HepG2 (cell line): ENCODE results near the gene TPI1. TPM values are rescaled to one million over a fixed set of nuclear protein-coding genes. Genes with fewer than 3 reads are reported as not detected.
A peak's percentile ranks its signal among the peaks of the same experiment; 100 is the strongest.

Source experiments
- ESRRA ChIP-seq: sonication (generic); formaldehyde crosslinking; IDR thresholded peaks from 2 replicates; pipeline ENCODE4 v1.5.1; 2020; ENCODE audit warnings: mild to moderate bottlenecking, low read depth, missing genetic modification reagents
- IKZF4 ChIP-seq: sonication (generic); formaldehyde crosslinking; IDR thresholded peaks from 2 replicates; pipeline ENCODE4 v1.5.1; 2020; ENCODE audit warnings: borderline replicate concordance, mild to moderate bottlenecking, low read depth, missing genetic modification reagents; ENCODE audit errors: not compliant biosample characterization
- MED1 ChIP-seq: sonication (generic); formaldehyde crosslinking; IDR thresholded peaks from 2 replicates; pipeline ENCODE4 v1.4.0; 2020; ENCODE audit warnings: missing genetic modification reagents
- MTA3 ChIP-seq: sonication (generic); formaldehyde crosslinking; IDR thresholded peaks from 2 replicates; pipeline ENCODE4 v1.4.0; 2020; ENCODE audit warnings: missing genetic modification reagents
- PRMT3 ChIP-seq: sonication (generic); formaldehyde crosslinking; IDR thresholded peaks from 2 replicates; pipeline ENCODE4 v1.8.1; 2022; ENCODE audit warnings: low read depth, mild to moderate bottlenecking, moderate library complexity, missing genetic modification reagents, borderline replicate concordance
- SMYD3 ChIP-seq: sonication (generic); formaldehyde crosslinking; IDR thresholded peaks from 2 replicates; pipeline ENCODE4 v1.8.1; 2023; ENCODE audit warnings: mild to moderate bottlenecking, missing genetic modification reagents
- SRSF9 ChIP-seq: fragments of 200-400 bp; formaldehyde crosslinking; IDR thresholded peaks from 2 replicates; pipeline ENCODE4 v1.6.1; 2018; ENCODE audit warnings: borderline replicate concordance, mild to moderate bottlenecking, low read depth, low read length; ENCODE audit not compliant: insufficient read depth, poor library complexity, severe bottlenecking
- TCF12 ChIP-seq, 2 experiments: fragments of 450-650 bp in 1 of 2; sonication (generic) in 1 of 2; formaldehyde crosslinking in 1 of 2; IDR thresholded peaks; 2 replicates each; pipeline versions ENCODE4 v1.6.1 to v1.8.0; 2017 to 2022; ENCODE audit warnings: antibody characterized with exemption in 1 of 2, mild to moderate bottlenecking in 1 of 2, missing genetic modification reagents in 1 of 2, moderate library complexity in 1 of 2
- THYN1 ChIP-seq: sonication (generic); formaldehyde crosslinking; IDR thresholded peaks from 2 replicates; pipeline ENCODE4 v1.8.1; 2023; ENCODE audit warnings: low read depth, mild to moderate bottlenecking, moderate library complexity, missing genetic modification reagents, borderline replicate concordance
- ZNF138 ChIP-seq: sonication (generic); formaldehyde crosslinking; IDR thresholded peaks from 2 replicates; pipeline ENCODE4 v1.5.0; 2020; ENCODE audit warnings: mild to moderate bottlenecking, low read depth, missing genetic modification reagents
- ZNF143 ChIP-seq: sonication (generic); formaldehyde crosslinking; IDR thresholded peaks from 2 replicates; pipeline ENCODE4 v1.4.0; 2020; ENCODE audit warnings: missing genetic modification reagents
- ZNF160 ChIP-seq: sonication (generic); formaldehyde crosslinking; IDR thresholded peaks from 2 replicates; pipeline ENCODE4 v1.8.0; 2022; ENCODE audit warnings: mild to moderate bottlenecking, inconsistent platforms, missing genetic modification reagents
- ZNF234 ChIP-seq: sonication (generic); formaldehyde crosslinking; conservative IDR thresholded peaks from 2 replicates; pipeline ENCODE4 v1.5.1; 2020; ENCODE audit warnings: mild to moderate bottlenecking, missing genetic modification reagents
- ZNF382 ChIP-seq: sonication (generic); formaldehyde crosslinking; IDR thresholded peaks from 2 replicates; pipeline ENCODE4 v1.5.0; 2020; ENCODE audit warnings: missing genetic modification reagents, mild to moderate bottlenecking, borderline replicate concordance
- ZNF550 ChIP-seq: sonication (generic); formaldehyde crosslinking; IDR thresholded peaks from 2 replicates; pipeline ENCODE4 v1.4.0; 2020; ENCODE audit warnings: mild to moderate bottlenecking, missing genetic modification reagents, borderline replicate concordance
- ZNF713 ChIP-seq: sonication (generic); formaldehyde crosslinking; IDR thresholded peaks from 2 replicates; pipeline ENCODE4 v1.4.0; 2020; ENCODE audit warnings: mild to moderate bottlenecking, missing genetic modification reagents
- ZNF746 ChIP-seq: sonication (generic); formaldehyde crosslinking; IDR thresholded peaks from 2 replicates; pipeline ENCODE4 v1.8.0; 2022; ENCODE audit warnings: mild to moderate bottlenecking, missing genetic modification reagents
- polyA plus RNA-seq, 8 experiments: library from polyadenylated mRNA; depleted of rRNA in 3 of 8; stranded (reverse) in 7 of 8; unstranded in 1 of 8; fragments of >200 nt; fragmentation: Illumina TruSeq in 4 of 8; extraction: Trizol in 4 of 8; gene quantifications; 2 replicates each; pipeline versions ENCODE4 v1.2.1 to v1.2.3, GENCODE V29; 2011 to 2016; ENCODE audit warnings: low read depth in 4 of 8, missing spikeins in 1 of 8, mixed read lengths in 1 of 8; ENCODE audit not compliant: insufficient read depth in 1 of 8
- total RNA-seq, 5 experiments: library from RNA; depleted of rRNA; stranded (reverse); fragments of >200 nt; fragmentation: Illumina TruSeq; extraction: Trizol; gene quantifications; 2 replicates each; pipeline ENCODE4 v1.2.3, GENCODE V29; 2016; ENCODE audit warnings: low read depth in 1 of 5
- TF ChIP-seq, protein P1 (sequence below): sonication (generic); formaldehyde crosslinking; IDR thresholded peaks from 2 replicates; pipeline ENCODE4 v1.5.0; 2020; ENCODE audit warnings: missing genetic modification reagents
- TF ChIP-seq, protein P2 (sequence below): sonication (generic); formaldehyde crosslinking; conservative IDR thresholded peaks from 2 replicates; pipeline ENCODE4 v1.8.0; 2022; ENCODE audit warnings: mild to moderate bottlenecking, moderate library complexity, missing genetic modification reagents
- TF ChIP-seq, protein P3 (sequence below): sonication (generic); formaldehyde crosslinking; IDR thresholded peaks from 2 replicates; pipeline ENCODE4 v1.4.0; 2020; ENCODE audit warnings: mild to moderate bottlenecking, low read depth, missing genetic modification reagents
- TF ChIP-seq, protein P4 (sequence below): sonication (generic); IDR thresholded peaks from 2 replicates; pipeline ENCODE4 v1.6.1; 2016; ENCODE audit warnings: low read depth, borderline replicate concordance

Gene TPI1
- total and polyA plus RNA-seq, 2 of the 13 experiments (the other 11 are each of a cell fraction or from before 2014, with no cell fraction given) = 945 to 2,535 TPM

DNA sequence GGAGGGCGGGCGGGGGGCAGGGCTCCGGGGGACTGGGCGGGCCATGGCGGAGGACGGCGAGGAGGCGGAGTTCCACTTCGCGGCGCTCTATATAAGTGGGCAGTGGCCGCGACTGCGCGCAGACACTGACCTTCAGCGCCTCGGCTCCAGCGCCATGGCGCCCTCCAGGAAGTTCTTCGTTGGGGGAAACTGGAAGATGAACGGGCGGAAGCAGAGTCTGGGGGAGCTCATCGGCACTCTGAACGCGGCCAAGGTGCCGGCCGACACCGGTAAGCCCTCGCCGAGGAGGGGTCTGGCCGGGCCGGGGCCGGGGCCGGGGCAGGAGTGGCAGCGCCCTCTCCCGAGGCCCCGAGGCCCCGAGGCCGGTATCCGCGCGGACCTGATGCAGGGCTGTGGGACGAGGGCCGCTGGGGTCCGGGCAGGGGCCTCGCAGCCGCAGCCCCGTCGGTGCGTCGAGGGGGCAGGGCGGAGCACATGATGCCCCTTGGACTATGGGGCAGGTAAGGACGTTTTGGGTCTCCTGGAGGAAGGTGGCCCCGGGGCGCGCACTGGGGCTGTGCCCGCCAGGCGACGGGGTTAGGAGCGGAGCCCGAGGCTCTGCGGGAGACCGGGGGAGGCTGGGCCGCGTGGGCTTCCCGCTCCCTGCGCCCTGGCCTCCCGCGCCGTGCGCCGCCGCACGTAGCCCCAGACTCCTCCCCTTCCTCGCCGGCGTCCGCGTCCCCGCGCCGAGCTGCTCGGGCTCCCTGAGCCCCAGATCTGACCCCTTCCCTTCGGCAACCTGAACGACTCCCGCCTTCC lies at the start of gene TPI1 (continued):
- TF ChIP-seq, protein P1, sequence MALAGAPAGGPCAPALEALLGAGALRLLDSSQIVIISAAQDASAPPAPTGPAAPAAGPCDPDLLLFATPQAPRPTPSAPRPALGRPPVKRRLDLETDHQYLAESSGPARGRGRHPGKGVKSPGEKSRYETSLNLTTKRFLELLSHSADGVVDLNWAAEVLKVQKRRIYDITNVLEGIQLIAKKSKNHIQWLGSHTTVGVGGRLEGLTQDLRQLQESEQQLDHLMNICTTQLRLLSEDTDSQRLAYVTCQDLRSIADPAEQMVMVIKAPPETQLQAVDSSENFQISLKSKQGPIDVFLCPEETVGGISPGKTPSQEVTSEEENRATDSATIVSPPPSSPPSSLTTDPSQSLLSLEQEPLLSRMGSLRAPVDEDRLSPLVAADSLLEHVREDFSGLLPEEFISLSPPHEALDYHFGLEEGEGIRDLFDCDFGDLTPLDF (CRISPR knock-in tag) = no peak
- TF ChIP-seq, protein P2, sequence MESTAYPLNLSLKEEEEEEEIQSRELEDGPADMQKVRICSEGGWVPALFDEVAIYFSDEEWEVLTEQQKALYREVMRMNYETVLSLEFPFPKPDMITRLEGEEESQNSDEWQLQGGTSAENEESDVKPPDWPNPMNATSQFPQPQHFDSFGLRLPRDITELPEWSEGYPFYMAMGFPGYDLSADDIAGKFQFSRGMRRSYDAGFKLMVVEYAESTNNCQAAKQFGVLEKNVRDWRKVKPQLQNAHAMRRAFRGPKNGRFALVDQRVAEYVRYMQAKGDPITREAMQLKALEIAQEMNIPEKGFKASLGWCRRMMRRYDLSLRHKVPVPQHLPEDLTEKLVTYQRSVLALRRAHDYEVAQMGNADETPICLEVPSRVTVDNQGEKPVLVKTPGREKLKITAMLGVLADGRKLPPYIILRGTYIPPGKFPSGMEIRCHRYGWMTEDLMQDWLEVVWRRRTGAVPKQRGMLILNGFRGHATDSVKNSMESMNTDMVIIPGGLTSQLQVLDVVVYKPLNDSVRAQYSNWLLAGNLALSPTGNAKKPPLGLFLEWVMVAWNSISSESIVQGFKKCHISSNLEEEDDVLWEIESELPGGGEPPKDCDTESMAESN (CRISPR knock-in tag) = peak; percentile 78
- TF ChIP-seq ZNF160 (CRISPR knock-in tag) = no peak
- no peak for TF ChIP-seq SRSF9
- no peak; the same call in 1 of the 2 replicates for TF ChIP-seq SMYD3 (CRISPR knock-in tag)
- no peak for TF ChIP-seq ESRRA (CRISPR knock-in tag)
- no peak; the same call in 1 of the 2 replicates for TF ChIP-seq MED1 (CRISPR knock-in tag)
- no peak for TF ChIP-seq MTA3 (CRISPR knock-in tag)
- TF ChIP-seq PRMT3 (CRISPR knock-in tag) = no peak
- TF ChIP-seq, protein P3, sequence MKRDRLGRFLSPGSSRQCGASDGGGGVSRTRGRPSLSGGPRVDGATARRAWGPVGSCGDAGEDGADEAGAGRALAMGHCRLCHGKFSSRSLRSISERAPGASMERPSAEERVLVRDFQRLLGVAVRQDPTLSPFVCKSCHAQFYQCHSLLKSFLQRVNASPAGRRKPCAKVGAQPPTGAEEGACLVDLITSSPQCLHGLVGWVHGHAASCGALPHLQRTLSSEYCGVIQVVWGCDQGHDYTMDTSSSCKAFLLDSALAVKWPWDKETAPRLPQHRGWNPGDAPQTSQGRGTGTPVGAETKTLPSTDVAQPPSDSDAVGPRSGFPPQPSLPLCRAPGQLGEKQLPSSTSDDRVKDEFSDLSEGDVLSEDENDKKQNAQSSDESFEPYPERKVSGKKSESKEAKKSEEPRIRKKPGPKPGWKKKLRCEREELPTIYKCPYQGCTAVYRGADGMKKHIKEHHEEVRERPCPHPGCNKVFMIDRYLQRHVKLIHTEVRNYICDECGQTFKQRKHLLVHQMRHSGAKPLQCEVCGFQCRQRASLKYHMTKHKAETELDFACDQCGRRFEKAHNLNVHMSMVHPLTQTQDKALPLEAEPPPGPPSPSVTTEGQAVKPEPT = no peak
- no peak for TF ChIP-seq THYN1
- TF ChIP-seq ZNF138 = peak; percentile 83; the same call in 1 of the 2 replicates
- TF ChIP-seq ZNF550 (CRISPR knock-in tag) = no peak
- no peak for TF ChIP-seq TCF12 (IDR thresholded peaks at IDR 0.05)
- peak; percentile 33; the same call in 1 of the 2 replicates for TF ChIP-seq TCF12 (CRISPR knock-in tag; IDR thresholded peaks at IDR 0.05)
- no peak for TF ChIP-seq IKZF4 (CRISPR knock-in tag)
- TF ChIP-seq, protein P4, sequence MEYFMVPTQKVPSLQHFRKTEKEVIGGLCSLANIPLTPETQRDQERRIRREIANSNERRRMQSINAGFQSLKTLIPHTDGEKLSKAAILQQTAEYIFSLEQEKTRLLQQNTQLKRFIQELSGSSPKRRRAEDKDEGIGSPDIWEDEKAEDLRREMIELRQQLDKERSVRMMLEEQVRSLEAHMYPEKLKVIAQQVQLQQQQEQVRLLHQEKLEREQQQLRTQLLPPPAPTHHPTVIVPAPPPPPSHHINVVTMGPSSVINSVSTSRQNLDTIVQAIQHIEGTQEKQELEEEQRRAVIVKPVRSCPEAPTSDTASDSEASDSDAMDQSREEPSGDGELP = no peak
- TF ChIP-seq ZNF382 (CRISPR knock-in tag) = no peak
- no peak for TF ChIP-seq ZNF143
- TF ChIP-seq ZNF713 (CRISPR knock-in tag) = no peak
- TF ChIP-seq ZNF746 = peak; percentile 70; the same call in 1 of the 2 replicates
- no peak for TF ChIP-seq ZNF234 (CRISPR knock-in tag)
